DMS114 treated with DMSO at 0.1 percent for 48 hours (cell line): ENCODE results near the gene CLIC6.

Experiments used
- DNase-seq: peaks from one replicate; lab custom pipeline; 2025; ENCODE audit not compliant: unreplicated experiment; lab: John Stamatoyannopoulos, UW

The CLIC6 gene

GRCh38 chr21:34724131-34724856 lies 55.5 kb downstream of the CLIC6 start:
- no peak for DNase-seq

GRCh38 chr21:34724857-34725195 lies 56.0 kb downstream of the CLIC6 start:
- DNase-seq: no peak

GRCh38 chr21:34726627-34727337 lies 58.0 kb downstream of the CLIC6 start:
- DNase-seq: no peak

- no peak for DNase-seq
Observed at GRCh38 chr21:34728479-34728878, 59.7 kb downstream of the CLIC6 start.

- DNase-seq: no peak
Observed at GRCh38 chr21:34730194-34730593, 61.4 kb downstream of the CLIC6 start.

GRCh38 chr21:34730756-34731445 lies 62.1 kb downstream of the CLIC6 start:
- no peak for DNase-seq

GRCh38 chr21:34732388-34732821 lies 63.6 kb downstream of the CLIC6 start:
- DNase-seq: no peak

- DNase-seq: no peak
Observed at GRCh38 chr21:34733852-34734251, 65.1 kb downstream of the CLIC6 start.

- no peak for DNase-seq
Observed at GRCh38 chr21:34734696-34735095, 65.9 kb downstream of the CLIC6 start.

- DNase-seq: no peak
Observed at GRCh38 chr21:34736116-34736874, 67.5 kb downstream of the CLIC6 start.

- DNase-seq: no peak
Observed at GRCh38 chr21:34737115-34737514, 68.3 kb downstream of the CLIC6 start.

GRCh38 chr21:34740198-34740597 lies 71.4 kb downstream of the CLIC6 start:
- DNase-seq: no peak

- no peak for DNase-seq
Observed at GRCh38 chr21:34743285-34743684, 74.5 kb downstream of the CLIC6 start.

- no peak for DNase-seq
Observed at GRCh38 chr21:34743831-34744230, 75.0 kb downstream of the CLIC6 start.

GRCh38 chr21:34744801-34745200 lies 76.0 kb downstream of the CLIC6 start:
- DNase-seq: no peak

GRCh38 chr21:34745557-34746255 lies 76.9 kb downstream of the CLIC6 start:
- DNase-seq: peak; percentile 44

- no peak for DNase-seq
Observed at GRCh38 chr21:34748862-34749261, 80.1 kb downstream of the CLIC6 start.

GRCh38 chr21:34754690-34755647 lies 86.2 kb downstream of the CLIC6 start:
- DNase-seq: no peak

GRCh38 chr21:34761758-34762330 lies 93.0 kb downstream of the CLIC6 start:
- DNase-seq: no peak
